NK-92 treated with Interleukin-12 subunit alpha and Interleukin-12 subunit beta, amount 100 ng/mL, for 24 hours (cell line): ENCODE results near the gene RPL10.

Experiments
- DNase-seq: peaks from one replicate; lab custom pipeline; 2025; lab: John Stamatoyannopoulos, UW

Gene RPL10

GRCh38 chrX:154449618-154450017 is 51.4 kb downstream of the RPL10 start:
- DNase-seq = no peak

GRCh38 chrX:154450312-154450711 is 52.1 kb downstream of the RPL10 start:
- DNase-seq = no peak
